C4-2B (cell line): ENCODE measurements around the gene TRIP6.

Source experiments
- ZFX ChIP-seq: fragments of 450-650 bp; IDR thresholded peaks from 2 replicates; pipeline ENCODE4 v1.6.1; 2017
- TF ChIP-seq, protein P1 (sequence below): fragments of 450-650 bp; conservative IDR thresholded peaks from 2 replicates; pipeline ENCODE4 v1.5.1; 2017; ENCODE audit warnings: mild to moderate bottlenecking

DNA sequence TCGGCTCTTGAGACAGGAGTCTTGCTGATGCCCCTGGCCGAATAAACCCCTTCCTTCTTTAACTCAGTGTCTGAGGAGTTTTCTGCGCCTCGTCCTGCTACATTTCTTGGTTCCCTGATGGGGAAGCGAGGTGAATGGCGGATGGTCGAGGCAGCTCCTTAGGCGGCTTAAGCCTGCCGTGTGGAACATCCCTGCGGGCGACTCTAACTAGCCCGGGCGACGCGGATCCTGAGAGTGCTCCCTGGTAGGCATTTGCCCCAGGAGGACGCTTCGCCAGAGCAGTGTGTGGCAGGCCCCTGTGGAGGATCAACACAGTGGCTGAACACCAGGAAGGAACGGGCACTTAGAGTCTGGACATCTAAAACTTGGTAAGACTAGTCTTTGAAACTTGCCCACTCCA lies 27.8 kb upstream of the TRIP6 start:
- TF ChIP-seq, protein P1, sequence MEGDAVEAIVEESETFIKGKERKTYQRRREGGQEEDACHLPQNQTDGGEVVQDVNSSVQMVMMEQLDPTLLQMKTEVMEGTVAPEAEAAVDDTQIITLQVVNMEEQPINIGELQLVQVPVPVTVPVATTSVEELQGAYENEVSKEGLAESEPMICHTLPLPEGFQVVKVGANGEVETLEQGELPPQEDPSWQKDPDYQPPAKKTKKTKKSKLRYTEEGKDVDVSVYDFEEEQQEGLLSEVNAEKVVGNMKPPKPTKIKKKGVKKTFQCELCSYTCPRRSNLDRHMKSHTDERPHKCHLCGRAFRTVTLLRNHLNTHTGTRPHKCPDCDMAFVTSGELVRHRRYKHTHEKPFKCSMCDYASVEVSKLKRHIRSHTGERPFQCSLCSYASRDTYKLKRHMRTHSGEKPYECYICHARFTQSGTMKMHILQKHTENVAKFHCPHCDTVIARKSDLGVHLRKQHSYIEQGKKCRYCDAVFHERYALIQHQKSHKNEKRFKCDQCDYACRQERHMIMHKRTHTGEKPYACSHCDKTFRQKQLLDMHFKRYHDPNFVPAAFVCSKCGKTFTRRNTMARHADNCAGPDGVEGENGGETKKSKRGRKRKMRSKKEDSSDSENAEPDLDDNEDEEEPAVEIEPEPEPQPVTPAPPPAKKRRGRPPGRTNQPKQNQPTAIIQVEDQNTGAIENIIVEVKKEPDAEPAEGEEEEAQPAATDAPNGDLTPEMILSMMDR = no peak
- TF ChIP-seq ZFX = no peak
